Activated T-helper 2 cell treated with anti-CD3 and anti-CD28 coated beads, Interferon-gamma antibody, Interleukin-2, Interleukin-4, amounts not matched to agents 10 μg/mL and 5 μg/mL and 100 μg/mL, durations not matched to agents 14 hours and 24 hours and 36 hours (primary cell): ENCODE data around the gene SLC8A2. TPM values are rescaled to one million over a fixed set of nuclear protein-coding genes. Genes with fewer than 3 reads are reported as not detected.

Experiments
- DNase-seq: peaks from one replicate; pipeline ENCODE4 v3.0.0; 2021; ENCODE audit warnings: low spot score
- H3K27ac Mint-ChIP-seq: one replicate; pipeline ENCODE4 v1.8.0; 2021; ENCODE audit warnings: mixed read lengths
- H3K27me3 Mint-ChIP-seq: one replicate; pipeline ENCODE4 v1.8.0; 2021; ENCODE audit warnings: low read depth, mixed read lengths
- H3K36me3 Mint-ChIP-seq: one replicate; pipeline ENCODE4 v1.8.0; 2021; ENCODE audit warnings: low read depth, mixed read lengths
- H3K4me1 Mint-ChIP-seq: one replicate; pipeline ENCODE4 v1.8.0; 2021; ENCODE audit warnings: low read depth, mixed read lengths
- H3K4me3 Mint-ChIP-seq: one replicate; pipeline ENCODE4 v1.8.0; 2021; ENCODE audit warnings: low read depth, mild to moderate bottlenecking, moderate library complexity, mixed read lengths
- H3K9me3 Mint-ChIP-seq: one replicate; pipeline ENCODE4 v1.8.0; 2021; ENCODE audit warnings: mixed read lengths
- intact Hi-C: fragments of 100-400 bp; cut with micrococcal nuclease; formaldehyde crosslinking; loops from one replicate; pipeline ENCODE4 v1.15.1; 2023
- total RNA-seq: library from RNA; stranded (reverse); gene quantifications from 2 replicates; pipeline ENCODE4 v1.2.3, GENCODE V29; 2022

SLC8A2 gene
- total RNA-seq, 1 donor from 2014 or later = not detected

GRCh38 chr19:47436712-47437401, 34.8 kb downstream of the SLC8A2 start:
- no peak overlapping the region for H3K4me3 Mint-ChIP-seq
- peaks cover 19% of the 10 kb centered on the region for H3K4me1 Mint-ChIP-seq
- no peak overlapping the region for H3K27ac Mint-ChIP-seq

DNA sequence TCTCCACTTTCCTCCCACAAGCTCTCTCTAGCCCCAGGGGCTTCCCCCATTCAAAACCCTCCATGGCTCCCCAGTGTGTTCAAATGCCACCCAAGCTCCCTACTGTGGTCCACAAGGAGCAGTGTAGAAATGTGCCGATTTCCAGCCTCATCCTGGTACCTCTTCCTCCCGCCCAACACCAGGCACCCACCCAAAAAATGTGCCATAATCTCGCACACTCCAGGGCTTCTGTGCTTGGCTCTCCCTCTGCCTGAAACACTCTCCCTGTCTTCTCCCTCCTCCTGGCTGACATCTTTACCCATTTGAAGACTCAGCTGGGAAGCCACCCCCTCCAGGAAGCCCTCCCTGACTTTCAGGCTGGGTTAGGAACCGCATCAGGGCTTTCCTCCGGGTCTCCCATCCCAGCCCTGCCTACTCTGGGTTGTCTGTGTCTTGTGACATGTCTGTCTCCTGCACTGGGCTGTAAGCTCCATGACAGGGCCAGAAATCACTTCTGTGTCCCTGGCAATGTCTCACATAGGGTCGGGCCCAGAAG, 35.7 kb downstream of the SLC8A2 start:
- Mint-ChIP-seq H3K27me3 (peaks cover 14% of the 10 kb centered on the region), H3K9me3 (no peaks in the 10 kb centered on the region), H3K4me3 (no peak overlapping the region), H3K36me3 (no peaks in the 10 kb centered on the region), H3K4me1 (peaks cover 21% of the 10 kb centered on the region), H3K27ac (no peak overlapping the region)
- no peak for DNase-seq
- intact Hi-C loops = loop anchor here (1.0 to 5.0 kb wide), 4 partner anchors 46 to 271 kb away; partner anchors contain the start of genes KPTN and NAPA

More at GRCh38 chr19:47436712-47437401, 34.8 kb downstream of the SLC8A2 start:
- intact Hi-C loops = loop anchor here (1.0 to 5.0 kb wide), 4 partner anchors 45 to 270 kb away; partner anchors contain the start of genes KPTN and NAPA
- H3K36me3 Mint-ChIP-seq = no peaks in the 10 kb centered on the region
- no peaks in the 10 kb centered on the region for H3K9me3 Mint-ChIP-seq
- peaks cover 15% of the 10 kb centered on the region for H3K27me3 Mint-ChIP-seq
- peak; percentile 69 for DNase-seq

DNA sequence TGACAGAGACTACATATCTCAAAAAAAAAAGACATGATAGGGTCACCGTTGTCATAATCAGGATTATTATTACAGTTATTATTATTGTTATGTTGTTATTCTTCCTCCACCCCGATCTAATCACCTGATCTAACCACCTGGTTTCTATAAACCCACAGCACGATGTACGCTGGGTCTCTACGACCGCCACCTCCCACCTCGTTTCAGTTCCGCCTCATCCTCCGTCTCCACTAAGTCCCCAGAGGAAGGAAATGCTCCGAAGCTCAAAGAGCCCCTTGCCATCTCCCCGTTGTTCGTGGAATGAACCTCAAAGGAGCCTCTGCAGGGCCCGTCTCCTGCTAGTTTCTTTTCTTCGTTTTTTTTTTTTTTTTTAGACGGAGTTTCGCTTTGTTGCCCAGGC, 36.5 kb downstream of the SLC8A2 start:
- H3K27ac Mint-ChIP-seq = no peak overlapping the region
- no peak overlapping the region for H3K4me3 Mint-ChIP-seq
- intact Hi-C loops = loop anchor here (5.0 kb wide), 1 partner anchor 47 kb away; the partner anchor contains the start of gene KPTN
- H3K9me3 Mint-ChIP-seq = no peaks in the 10 kb centered on the region
- peaks cover 21% of the 10 kb centered on the region for H3K4me1 Mint-ChIP-seq
- H3K36me3 Mint-ChIP-seq = no peaks in the 10 kb centered on the region
- H3K27me3 Mint-ChIP-seq = peaks cover 13% of the 10 kb centered on the region
- peak; percentile 37 for DNase-seq

GRCh38 chr19:47434088-47434487, 37.6 kb downstream of the SLC8A2 start:
- H3K27me3 Mint-ChIP-seq = peaks cover 15% of the 10 kb centered on the region
- no peaks in the 10 kb centered on the region for H3K36me3 Mint-ChIP-seq
- DNase-seq = no peak
- no peak overlapping the region for H3K27ac Mint-ChIP-seq
- intact Hi-C loops = no loop called here
- no peaks in the 10 kb centered on the region for H3K9me3 Mint-ChIP-seq
- H3K4me1 Mint-ChIP-seq = peaks cover 25% of the 10 kb centered on the region
- no peak overlapping the region for H3K4me3 Mint-ChIP-seq

DNA sequence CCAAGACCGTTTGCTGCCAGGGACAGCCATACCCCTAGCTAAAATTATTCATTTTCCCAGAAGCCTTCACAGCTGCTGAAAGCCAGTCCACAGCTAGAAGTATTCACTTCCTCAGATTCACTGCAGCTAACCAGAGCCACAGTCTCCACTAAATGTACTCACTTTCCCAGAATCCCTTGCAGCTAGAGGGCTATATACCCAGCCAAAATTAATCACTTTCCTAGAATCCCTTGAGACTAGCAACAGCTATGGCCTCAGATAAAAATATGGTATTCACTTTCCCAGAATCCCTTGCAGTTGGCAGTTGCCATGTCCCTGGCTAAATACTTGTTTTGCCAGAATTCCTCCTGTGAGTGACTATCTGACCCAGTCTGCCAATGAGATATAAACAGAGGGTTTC, 38.6 kb downstream of the SLC8A2 start:
- H3K27ac Mint-ChIP-seq = no peak overlapping the region
- H3K27me3 Mint-ChIP-seq = peaks cover 10% of the 10 kb centered on the region
- no peak for DNase-seq
- no peaks in the 10 kb centered on the region for H3K9me3 Mint-ChIP-seq
- H3K4me1 Mint-ChIP-seq = peaks cover 25% of the 10 kb centered on the region
- intact Hi-C loops = no loop called here
- no peaks in the 10 kb centered on the region for H3K36me3 Mint-ChIP-seq
- H3K4me3 Mint-ChIP-seq = no peak overlapping the region

DNA sequence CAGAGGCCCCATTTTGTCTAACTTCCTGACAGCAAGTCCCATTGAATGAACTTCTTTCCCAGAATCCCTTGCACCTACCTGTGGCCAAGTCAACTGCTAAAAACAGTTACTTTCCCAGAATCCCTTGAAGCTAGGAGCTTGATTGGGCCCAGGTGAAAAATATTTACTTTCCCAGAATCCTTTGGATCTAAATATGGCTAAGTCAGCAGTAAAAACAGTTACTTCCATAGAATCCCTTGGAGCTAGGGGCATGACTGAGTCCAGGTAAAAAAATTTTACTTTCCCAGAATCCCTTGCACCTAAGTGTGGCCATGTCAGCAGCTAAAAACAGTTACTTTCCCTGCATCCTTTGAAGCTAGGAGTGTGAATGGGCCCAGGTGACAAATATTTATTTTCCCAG, 39.2 kb downstream of the SLC8A2 start:
- Mint-ChIP-seq H3K36me3 (no peaks in the 10 kb centered on the region), H3K9me3 (no peaks in the 10 kb centered on the region), H3K4me1 (peaks cover 25% of the 10 kb centered on the region), H3K4me3 (no peak overlapping the region), H3K27ac (no peak overlapping the region), H3K27me3 (peaks cover 10% of the 10 kb centered on the region)
- intact Hi-C loops = no loop called here
- DNase-seq = no peak

DNA sequence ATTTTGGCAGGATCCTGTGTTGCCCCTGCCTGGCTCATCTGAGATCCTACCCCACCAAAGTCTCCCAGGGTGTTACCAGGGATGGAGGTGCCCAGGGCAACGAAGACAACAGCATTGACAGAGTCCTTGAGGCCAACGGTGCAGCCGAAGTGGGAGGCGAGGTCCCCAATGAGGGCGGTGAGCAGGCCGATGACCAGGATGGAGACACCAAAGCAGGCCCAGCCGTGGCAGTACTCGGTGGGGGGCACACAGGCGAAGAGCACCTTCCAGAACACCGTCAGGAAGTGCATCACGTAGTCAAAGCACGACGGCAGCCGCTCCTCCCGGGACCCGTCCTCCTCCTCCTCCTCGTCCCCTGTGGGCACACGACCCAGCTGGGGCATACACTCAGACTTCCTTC, 39.6 kb downstream of the SLC8A2 start:
- Mint-ChIP-seq H3K27me3 (peaks cover 9% of the 10 kb centered on the region), H3K36me3 (no peaks in the 10 kb centered on the region), H3K4me3 (no peak overlapping the region), H3K9me3 (no peaks in the 10 kb centered on the region), H3K4me1 (peaks cover 27% of the 10 kb centered on the region), H3K27ac (no peak overlapping the region)
- intact Hi-C loops = no loop called here
- no peak for DNase-seq

DNA sequence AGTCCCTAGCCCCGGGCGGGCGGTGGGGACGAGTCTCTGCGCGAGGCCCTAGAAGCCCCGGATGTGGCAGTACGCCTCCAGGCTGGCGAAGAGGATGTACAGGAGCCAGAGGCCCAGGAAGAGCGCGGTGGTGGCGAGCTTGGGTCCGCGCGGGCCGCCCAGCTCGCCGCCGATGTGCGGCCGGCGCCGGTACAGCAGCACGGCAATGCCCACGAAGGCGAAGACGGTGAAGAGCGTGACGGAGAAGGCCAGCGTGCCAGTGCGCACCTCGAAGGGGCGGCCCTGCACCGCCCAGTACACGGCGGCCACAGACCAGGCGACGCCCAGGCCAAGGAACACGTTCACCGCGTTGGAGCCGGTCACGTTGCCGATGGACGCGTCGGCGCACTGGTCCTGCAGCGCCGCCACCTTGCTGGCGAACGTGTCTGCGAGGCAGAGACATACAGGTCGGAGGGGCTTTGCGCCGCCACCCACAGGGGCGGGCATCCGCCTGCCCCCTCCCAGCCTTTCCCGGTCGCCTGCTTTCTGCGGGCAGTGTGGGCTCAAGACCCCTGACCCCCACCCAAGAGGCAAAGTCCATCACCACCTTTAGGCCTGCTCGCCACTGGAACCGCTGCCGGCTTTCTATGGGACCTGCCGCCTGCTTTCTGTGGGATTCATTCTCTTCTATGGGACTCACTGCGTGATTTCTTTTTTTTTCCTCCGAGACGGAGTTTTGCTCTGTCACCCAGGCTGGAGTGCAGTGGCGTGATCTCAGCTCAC, 41.5 kb downstream of the SLC8A2 start:
- H3K4me3 Mint-ChIP-seq = peak overlapping the region; percentile 60
- no peak for DNase-seq
- H3K36me3 Mint-ChIP-seq = no peaks in the 10 kb centered on the region
- peaks cover 15% of the 10 kb centered on the region for H3K27me3 Mint-ChIP-seq
- H3K4me1 Mint-ChIP-seq = peaks cover 14% of the 10 kb centered on the region
- intact Hi-C loops = no loop called here
- no peak overlapping the region for H3K27ac Mint-ChIP-seq
- no peaks in the 10 kb centered on the region for H3K9me3 Mint-ChIP-seq

GRCh38 chr19:47429140-47429793, 42.4 kb downstream of the SLC8A2 start:
- peaks cover 17% of the 10 kb centered on the region for H3K27me3 Mint-ChIP-seq
- H3K27ac Mint-ChIP-seq = no peak overlapping the region
- intact Hi-C loops = loop anchor here (10.0 kb wide), 1 partner anchor 134 kb away; no protein-coding TSS in a partner anchor
- no peaks in the 10 kb centered on the region for H3K36me3 Mint-ChIP-seq
- peaks cover 13% of the 10 kb centered on the region for H3K4me1 Mint-ChIP-seq
- H3K9me3 Mint-ChIP-seq = no peaks in the 10 kb centered on the region
- DNase-seq = no peak
- H3K4me3 Mint-ChIP-seq = peak overlapping the region; percentile 60

DNA sequence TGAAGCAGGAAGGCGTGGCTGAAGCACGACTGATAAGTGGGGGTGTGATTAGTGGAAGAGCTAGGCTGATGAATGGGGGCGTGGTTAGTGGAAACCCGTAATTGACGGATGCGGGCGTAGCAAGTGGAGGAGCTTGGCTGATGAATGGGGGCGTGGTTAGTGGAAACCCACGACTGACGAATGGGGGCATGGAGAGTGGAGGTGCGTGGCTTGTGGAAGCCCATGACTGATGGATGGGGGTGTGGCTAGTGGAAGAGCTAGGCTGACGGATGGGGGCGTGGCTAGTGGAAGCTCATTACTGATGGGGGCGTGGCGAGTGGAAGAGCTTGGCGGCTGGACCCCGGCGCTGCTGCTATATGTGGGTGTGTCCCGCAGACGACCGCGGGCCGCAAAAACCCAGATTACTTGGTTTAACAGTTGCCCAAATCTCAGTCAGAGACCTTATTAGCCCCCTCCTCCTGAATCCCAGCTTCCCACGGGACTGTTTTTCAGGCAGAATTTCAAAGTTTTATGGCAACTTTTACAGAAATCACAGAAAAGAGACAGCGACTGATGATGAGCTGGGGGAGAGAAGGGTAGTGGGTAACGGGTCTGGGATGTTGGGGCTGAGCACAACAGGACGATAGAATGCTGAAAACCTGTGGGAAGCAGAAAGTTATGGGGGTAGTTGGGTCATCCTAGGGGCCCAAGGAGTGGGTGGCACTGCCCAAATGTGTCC, 43.4 kb downstream of the SLC8A2 start:
- Mint-ChIP-seq H3K4me3 (no peak overlapping the region), H3K9me3 (no peaks in the 10 kb centered on the region), H3K36me3 (no peaks in the 10 kb centered on the region), H3K27me3 (peaks cover 24% of the 10 kb centered on the region), H3K4me1 (peaks cover 13% of the 10 kb centered on the region), H3K27ac (no peak overlapping the region)
- intact Hi-C loops = loop anchor here (10.0 kb wide), 1 partner anchor 134 kb away; no protein-coding TSS in a partner anchor
- DNase-seq = peak; percentile 85

DNA sequence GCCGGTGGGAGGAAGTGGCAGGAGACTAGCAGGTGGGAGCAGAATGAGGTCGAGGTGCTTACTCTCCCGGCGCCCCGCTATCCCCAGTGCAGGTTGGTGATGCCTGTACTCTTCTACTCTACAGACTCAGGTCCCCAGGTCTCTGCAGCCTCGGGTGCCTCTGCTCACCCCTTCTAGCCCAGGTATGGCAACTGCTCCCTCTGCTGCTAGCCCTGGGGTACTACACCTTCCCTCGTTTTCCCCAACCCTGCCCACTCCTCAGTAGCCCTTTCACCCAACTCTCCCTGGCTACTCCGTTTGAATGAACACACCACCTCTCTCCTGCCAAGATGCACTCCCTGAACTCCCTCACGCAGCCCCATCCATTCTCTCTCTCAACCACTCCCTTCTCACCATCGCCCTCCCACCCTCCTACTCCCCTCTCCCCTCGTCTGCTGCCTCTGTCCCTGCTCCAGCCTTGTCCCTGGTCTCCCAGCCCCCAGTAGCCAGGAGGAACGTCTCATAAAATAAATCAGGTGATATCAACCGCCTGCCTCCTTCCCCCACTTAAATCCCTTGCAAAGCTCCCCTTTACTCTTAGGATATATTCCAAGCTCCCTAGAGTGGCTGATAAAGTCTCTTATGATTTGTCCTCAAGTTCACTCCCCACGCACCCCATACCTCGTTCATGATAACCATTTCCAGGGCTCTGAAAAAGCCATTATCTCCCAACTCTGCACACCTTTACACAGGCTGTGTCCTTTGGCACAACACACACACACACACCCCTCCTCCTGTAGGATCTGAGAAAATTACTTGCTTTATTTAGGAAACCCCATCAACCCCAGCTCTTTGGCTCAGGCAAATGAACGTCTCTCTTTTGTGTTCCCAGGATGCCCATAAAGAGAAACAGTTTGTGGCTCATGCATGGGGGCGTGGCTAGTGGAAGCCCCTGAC, 44.2 kb downstream of the SLC8A2 start:
- Mint-ChIP-seq H3K27me3 (peaks cover 32% of the 10 kb centered on the region), H3K36me3 (no peaks in the 10 kb centered on the region), H3K9me3 (no peaks in the 10 kb centered on the region), H3K27ac (no peak overlapping the region), H3K4me1 (peaks cover 16% of the 10 kb centered on the region), H3K4me3 (no peak overlapping the region)
- peak; percentile 62 for DNase-seq
- intact Hi-C loops = loop anchor here (10.0 kb wide), 1 partner anchor 133 kb away; no protein-coding TSS in a partner anchor
